OCI-LY7 (cell line): ENCODE data around the gene MRTFB. TPM values are rescaled to one million over a fixed set of nuclear protein-coding genes. Genes with fewer than 3 reads are reported as not detected.

Source experiments
- BruUV-seq: library from RNA; stranded (reverse); fragments of 400-500 nt; replicated peaks from 2 replicates; lab custom pipeline; 2021; lab: Mats Ljungman, UMichigan
- CTCF ChIA-PET: fragments of 300-600 bp; sonication (Branson Sonifier 250); formaldehyde crosslinking; loops from one replicate; lab custom pipeline; 2022; ENCODE audit warnings: antibody characterized with exemption; ENCODE audit not compliant: unreplicated experiment; lab: Charles Lee
- POLR2A ChIA-PET: fragments of 300-600 bp; sonication (Branson Sonifier 250); formaldehyde crosslinking; loops from one replicate; lab custom pipeline; 2022; ENCODE audit warnings: antibody characterized with exemption; lab: Charles Lee
- DNase-seq: peaks from one replicate; pipeline ENCODE4 v3.0.0-alpha.2; 2015; ENCODE audit warnings: low spot score
- H2AFZ ChIP-seq: fragments of 200-600 bp; sonication (generic), shearing (Covaris generic); 2 replicates; pipeline ENCODE4 v1.6.1; 2014; ENCODE audit warnings: mild to moderate bottlenecking, antibody characterized with exemption, low read length, moderate library complexity
- H3K27ac ChIP-seq: fragments of 200-600 bp; sonication (generic); 2 replicates; pipeline ENCODE4 v1.5.1; 2014; ENCODE audit warnings: mixed run types, low read depth, mild to moderate bottlenecking, moderate library complexity, low read length, inconsistent platforms; ENCODE audit not compliant: poor library complexity, severe bottlenecking
- H3K36me3 ChIP-seq: fragments of 200-600 bp; sonication (generic); 2 replicates; pipeline ENCODE4 v1.6.1; 2014; ENCODE audit warnings: mild to moderate bottlenecking, antibody characterized with exemption, low read length, moderate library complexity, mixed read lengths; ENCODE audit not compliant: insufficient read depth
- H3K4me1 ChIP-seq: fragments of 200-600 bp; sonication (generic); 2 replicates; pipeline ENCODE4 v1.5.1; 2014; ENCODE audit warnings: mild to moderate bottlenecking, low read length; ENCODE audit not compliant: insufficient read depth, poor library complexity, severe bottlenecking
- H3K4me2 ChIP-seq: fragments of 200-600 bp; sonication (generic); 2 replicates; pipeline ENCODE4 v1.6.1; 2014; ENCODE audit warnings: mild to moderate bottlenecking, low read length
- H3K4me3 ChIP-seq: fragments of 200-600 bp; sonication (generic); 2 replicates; pipeline ENCODE4 v1.5.1; 2014; ENCODE audit warnings: mild to moderate bottlenecking, low read depth, low read length; ENCODE audit not compliant: poor library complexity, severe bottlenecking
- H3K79me2 ChIP-seq: fragments of 200-600 bp; sonication (generic); 2 replicates; pipeline ENCODE4 v1.6.1; 2016; ENCODE audit warnings: low read depth, mild to moderate bottlenecking, low read length, moderate library complexity, mixed read lengths; ENCODE audit not compliant: insufficient read depth
- H3K9me2 ChIP-seq: fragments of 200-600 bp; sonication (generic); 2 replicates; pipeline ENCODE4 v1.6.1; 2016; ENCODE audit warnings: mild to moderate bottlenecking, low read length, mixed read lengths; ENCODE audit not compliant: insufficient read depth
- H3K9me3 ChIP-seq: fragments of 200-600 bp; sonication (generic); 2 replicates; pipeline ENCODE4 v1.6.1; 2014; ENCODE audit warnings: mild to moderate bottlenecking, mixed run types, low read length, mixed read lengths
- H4K20me1 ChIP-seq: fragments of 200-600 bp; sonication (generic); 2 replicates; pipeline ENCODE4 v1.6.1; 2014; ENCODE audit warnings: mild to moderate bottlenecking, antibody characterized with exemption, low read length, moderate library complexity, mixed read lengths; ENCODE audit not compliant: insufficient read depth
- EZH2phosphoT487 ChIP-seq: fragments of 200-600 bp; sonication (generic); IDR thresholded peaks from 2 replicates; pipeline ENCODE4 v1.6.1; 2018; ENCODE audit warnings: low read depth, borderline replicate concordance, mild to moderate bottlenecking, mixed run types, antibody characterized with exemption, low read length, moderate library complexity, mixed read lengths
- intact Hi-C: fragments of 100-400 bp; cut with micrococcal nuclease; formaldehyde crosslinking; loops from one replicate; pipeline ENCODE4 v1.10.0; 2022; ENCODE audit not compliant: unreplicated experiment
- total RNA-seq, 2 experiments: library from RNA; depleted of rRNA in 1 of 2; stranded (reverse); fragments of >200 nt in 1 of 2; shearing (Covaris generic) in 1 of 2; gene quantifications; 2 replicates each; pipeline ENCODE4 v1.2.3, GENCODE V29; 2014 to 2022
- TF ChIP-seq, protein P1 (sequence below): fragments of 200-600 bp; sonication (generic); conservative IDR thresholded peaks from 2 replicates; pipeline ENCODE4 v1.5.1; 2014; ENCODE audit warnings: mild to moderate bottlenecking, antibody characterized with exemption, low read length, moderate library complexity, mixed read lengths

The MRTFB gene
- total RNA-seq, 2 experiments from 2014 or later: 8.5 to 21.4 TPM

DNA sequence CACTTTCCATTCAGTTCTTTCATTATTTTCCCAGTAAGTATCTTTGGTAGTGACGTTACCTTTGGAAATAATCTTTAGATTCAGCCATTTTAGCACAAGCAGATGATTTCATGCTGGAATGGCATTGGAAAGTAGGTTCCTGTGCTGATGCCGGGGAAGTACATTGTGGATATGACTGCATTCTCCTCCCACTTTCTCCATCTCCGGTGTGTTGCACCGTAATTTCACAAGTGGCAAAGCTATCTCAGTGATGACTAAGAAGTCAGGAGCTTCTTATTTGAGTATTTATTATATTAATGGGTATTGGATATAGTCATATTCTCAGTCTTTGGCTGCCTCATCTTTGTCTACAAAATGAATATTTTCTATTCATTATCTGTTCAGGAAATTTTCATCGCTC lies 69.8 kb downstream of the MRTFB start:
- no peak overlapping the region for H3K27ac ChIP-seq
- H2AFZ ChIP-seq: no peak overlapping the region
- intact Hi-C loops: no loop called here
- H3K9me3 ChIP-seq: peaks cover 15% of the 10 kb centered on the region; the same call in 1 of the 2 replicates
- TF ChIP-seq EZH2phosphoT487: no peak
- TF ChIP-seq, protein P1, sequence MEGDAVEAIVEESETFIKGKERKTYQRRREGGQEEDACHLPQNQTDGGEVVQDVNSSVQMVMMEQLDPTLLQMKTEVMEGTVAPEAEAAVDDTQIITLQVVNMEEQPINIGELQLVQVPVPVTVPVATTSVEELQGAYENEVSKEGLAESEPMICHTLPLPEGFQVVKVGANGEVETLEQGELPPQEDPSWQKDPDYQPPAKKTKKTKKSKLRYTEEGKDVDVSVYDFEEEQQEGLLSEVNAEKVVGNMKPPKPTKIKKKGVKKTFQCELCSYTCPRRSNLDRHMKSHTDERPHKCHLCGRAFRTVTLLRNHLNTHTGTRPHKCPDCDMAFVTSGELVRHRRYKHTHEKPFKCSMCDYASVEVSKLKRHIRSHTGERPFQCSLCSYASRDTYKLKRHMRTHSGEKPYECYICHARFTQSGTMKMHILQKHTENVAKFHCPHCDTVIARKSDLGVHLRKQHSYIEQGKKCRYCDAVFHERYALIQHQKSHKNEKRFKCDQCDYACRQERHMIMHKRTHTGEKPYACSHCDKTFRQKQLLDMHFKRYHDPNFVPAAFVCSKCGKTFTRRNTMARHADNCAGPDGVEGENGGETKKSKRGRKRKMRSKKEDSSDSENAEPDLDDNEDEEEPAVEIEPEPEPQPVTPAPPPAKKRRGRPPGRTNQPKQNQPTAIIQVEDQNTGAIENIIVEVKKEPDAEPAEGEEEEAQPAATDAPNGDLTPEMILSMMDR: no peak
- H4K20me1 ChIP-seq: no peaks in the 10 kb centered on the region
- ChIA-PET CTCF (no interaction called here), POLR2A (no interaction called here)
- no peaks in the 10 kb centered on the region for H3K79me2 ChIP-seq
- no peaks in the 10 kb centered on the region for H3K9me2 ChIP-seq
- DNase-seq: no peak
- no peaks in the 10 kb centered on the region for H3K4me1 ChIP-seq
- peaks cover 14% of the 10 kb centered on the region for H3K36me3 ChIP-seq
- BruUV-seq: no TSS peak
- no peak overlapping the region for H3K4me3 ChIP-seq
- no peak overlapping the region for H3K4me2 ChIP-seq

DNA sequence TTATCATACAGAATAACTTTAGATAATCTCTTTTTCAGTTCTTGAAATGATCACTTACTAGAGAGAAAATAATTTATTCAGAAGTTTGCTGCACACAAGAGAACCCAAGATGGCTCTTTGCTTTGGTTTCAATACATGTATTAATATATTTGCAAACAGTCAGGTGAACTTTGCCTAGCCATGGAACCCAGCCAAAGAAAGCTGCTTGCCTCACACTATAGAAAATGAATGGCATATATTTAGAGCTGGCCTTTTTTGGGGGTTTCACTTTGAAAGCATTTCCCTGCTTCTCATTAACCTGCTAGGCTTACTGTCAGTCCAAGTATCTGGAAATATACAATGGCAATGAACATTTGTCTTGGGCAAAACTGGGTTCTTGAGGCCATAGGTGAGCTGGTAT lies 75.3 kb downstream of the MRTFB start:
- intact Hi-C loops: no loop called here
- CTCF ChIA-PET: no interaction called here

DNA sequence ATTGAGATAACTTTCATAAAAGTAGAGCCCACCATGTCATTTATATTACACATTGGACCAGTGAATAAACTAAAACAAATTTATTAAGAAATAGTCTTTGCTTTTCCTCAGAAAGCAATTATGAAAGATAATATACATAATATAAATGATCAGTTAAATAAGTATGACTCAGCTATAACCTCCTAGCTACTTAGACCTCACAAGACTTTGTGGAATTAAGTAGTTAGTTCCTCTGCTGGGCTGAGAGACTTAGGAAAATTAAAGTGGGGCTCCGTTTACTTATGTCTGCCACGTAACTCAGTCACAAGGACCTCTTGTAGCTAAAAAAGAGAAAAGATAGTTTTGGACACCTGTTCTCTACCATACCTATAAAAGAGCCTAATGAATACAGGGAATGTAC lies 76.9 kb downstream of the MRTFB start:
- Histone ChIP-seq H3K79me2 (no peaks in the 10 kb centered on the region), H3K4me3 (no peak overlapping the region), H3K36me3 (0 out of 2 replicates have a peak, but pooled peaks cover under 1% of the 10 kb centered on the region), H3K4me2 (no peak overlapping the region), H4K20me1 (no peaks in the 10 kb centered on the region), H3K9me2 (no peaks in the 10 kb centered on the region), H3K27ac (no peak overlapping the region), H3K9me3 (no peaks in the 10 kb centered on the region), H3K4me1 (no peaks in the 10 kb centered on the region), H2AFZ (no peak overlapping the region)
- POLR2A ChIA-PET: no interaction called here
- CTCF ChIA-PET: no interaction called here
- intact Hi-C loops: no loop called here
- BruUV-seq: no TSS peak
- no peak for TF ChIP-seq EZH2phosphoT487
- TF ChIP-seq, protein P1: no peak
- no peak for DNase-seq

More for the DNA sequence above, 75.3 kb downstream of the MRTFB start:
- Histone ChIP-seq H2AFZ (no peak overlapping the region), H3K27ac (no peak overlapping the region), H4K20me1 (no peaks in the 10 kb centered on the region), H3K9me3 (no peaks in the 10 kb centered on the region), H3K36me3 (0 out of 2 replicates have a peak, but pooled peaks cover 3% of the 10 kb centered on the region), H3K9me2 (no peaks in the 10 kb centered on the region), H3K4me1 (no peaks in the 10 kb centered on the region), H3K79me2 (no peaks in the 10 kb centered on the region), H3K4me2 (no peak overlapping the region), H3K4me3 (no peak overlapping the region)
- no peak for TF ChIP-seq EZH2phosphoT487
- TF ChIP-seq, protein P1: no peak
- DNase-seq: no peak
- no TSS peak for BruUV-seq
- POLR2A ChIA-PET: interaction anchor here (1.1 kb wide), 1 partner anchor 12 kb away, joined by 4 read pairs; no protein-coding TSS in a partner anchor
